NCI-H748 (cell line): Measurements from ENCODE around the gene SLC9A1.
"Not testable (repeated sequence)": the region's sequence is repeated elsewhere in the genome, so short reads cannot be mapped to it uniquely, and the experiment has no call there.

Experiments
- DNase-seq: peaks from one replicate; lab custom pipeline; 2025; ENCODE audit not compliant: unreplicated experiment; lab: John Stamatoyannopoulos, UW

SLC9A1 gene

GRCh38 chr1:27154991-27155781, at the start of gene SLC9A1:
Gene SLC9A1, minus strand, starts transcription at chr1:27155125. Its CDS starts 791 bp downstream, at chr1:27154334.
- DNase-seq: peak; percentile 83

- no peak for DNase-seq
These were observed 49.0 kb upstream of the SLC9A1 start for GRCh38 chr1:27203946-27204345.

- no peak for DNase-seq
These were observed 46.4 kb upstream of the SLC9A1 start for GRCh38 chr1:27201295-27201694.

- DNase-seq: no peak
These were observed 38.3 kb upstream of the SLC9A1 start for GRCh38 chr1:27193194-27193593.

- DNase-seq: no peak
These were observed 37.2 kb upstream of the SLC9A1 start for GRCh38 chr1:27192039-27192529.

- DNase-seq: not testable (repeated sequence)
These were observed 29.7 kb upstream of the SLC9A1 start for GRCh38 chr1:27184665-27185064.

- no peak for DNase-seq
These were observed 25.1 kb upstream of the SLC9A1 start for GRCh38 chr1:27179979-27180378.

- no peak for DNase-seq
These were observed 24.5 kb upstream of the SLC9A1 start for GRCh38 chr1:27179379-27179778.

- no peak for DNase-seq
These were observed 22.0 kb upstream of the SLC9A1 start for GRCh38 chr1:27176954-27177353.

GRCh38 chr1:27176323-27176722, 21.4 kb upstream of the SLC9A1 start:
- DNase-seq: no peak

- DNase-seq: not testable (repeated sequence)
These were observed 18.1 kb upstream of the SLC9A1 start for GRCh38 chr1:27172992-27173391.

GRCh38 chr1:27166929-27167328, 12.0 kb upstream of the SLC9A1 start:
- DNase-seq: no peak

- DNase-seq: no peak
These were observed 11.5 kb upstream of the SLC9A1 start for GRCh38 chr1:27166351-27166802.

- peak; percentile 20 for DNase-seq
These were observed 8.2 kb upstream of the SLC9A1 start for GRCh38 chr1:27163093-27163492.

GRCh38 chr1:27162090-27162489, 7.2 kb upstream of the SLC9A1 start:
- DNase-seq: no peak

- peak; percentile 33 for DNase-seq
These were observed 6.7 kb upstream of the SLC9A1 start for GRCh38 chr1:27161594-27161993.

- no peak for DNase-seq
These were observed 2.3 kb upstream of the SLC9A1 start for GRCh38 chr1:27157194-27157593.

- DNase-seq: no peak
These were observed 395 bp downstream of the SLC9A1 start for GRCh38 chr1:27154469-27154990.

GRCh38 chr1:27153927-27154358, 982 bp downstream of the SLC9A1 start:
- DNase-seq: no peak

- DNase-seq: no peak
These were observed 1.4 kb downstream of the SLC9A1 start for GRCh38 chr1:27153549-27153886.

GRCh38 chr1:27152829-27153548, 1.9 kb downstream of the SLC9A1 start:
- DNase-seq: no peak
